Heart left ventricle (tissue), 13 donors: ENCODE measurements around the gene CNOT9.

Source experiments
- POLR2A ChIP-seq, 2 donors: fragments of 450-650 bp; IDR thresholded peaks; one replicate each; pipeline ENCODE4 v1.6.1; 2017; ENCODE audit warnings: antibody characterized with exemption in 2 of 2, mild to moderate bottlenecking in 2 of 2, moderate library complexity in 2 of 2
- TF ChIP-seq, protein P1 (sequence below), 12 donors: fragments of 200-600 bp; sonication (generic) in 4 of 12; IDR thresholded peaks; one replicate each; pipeline versions ENCODE4 v1.5.0 to v1.8.0; 2018 to 2022; ENCODE audit warnings: antibody characterized with exemption in 12 of 12, mild to moderate bottlenecking in 5 of 12
- donor health status: ischemic (EF 13 %, LVEDD 7.1; RV severe dilation, severe dysfunction).
- donor health status: DM: no; HTN: yes; CAD: no.
- donor health status: DM: no; HTN: no; CAD: no.
- donor health status: ischemic (EF 25% LVEDD 6.9; RV normal size, moderate dysfunction).
- donor health status: ischemic (EF 25% LVEDD 5.7; RV mildly dilated, moderate dysfunction).
- donor health status: ischemic (EF 35%, LVEDD 5.7; RV mildly dilated, moderate dysfunction).
- donor health status: nonischemic (EF 11% LVEDD 7.7; RV severe dilation, severe dysfunction).
- donor health status: DM: yes; HTN: yes; CAD: no.
- donor health status: PGD.
- donor health status: ischemic (EF 29% LVEDD 5.4; RV normal size, mild dysfunction).
- donor health status: nonischemic (EF 23%, LVEDD 6.1; RV moderate dilation, normal function).

DNA sequence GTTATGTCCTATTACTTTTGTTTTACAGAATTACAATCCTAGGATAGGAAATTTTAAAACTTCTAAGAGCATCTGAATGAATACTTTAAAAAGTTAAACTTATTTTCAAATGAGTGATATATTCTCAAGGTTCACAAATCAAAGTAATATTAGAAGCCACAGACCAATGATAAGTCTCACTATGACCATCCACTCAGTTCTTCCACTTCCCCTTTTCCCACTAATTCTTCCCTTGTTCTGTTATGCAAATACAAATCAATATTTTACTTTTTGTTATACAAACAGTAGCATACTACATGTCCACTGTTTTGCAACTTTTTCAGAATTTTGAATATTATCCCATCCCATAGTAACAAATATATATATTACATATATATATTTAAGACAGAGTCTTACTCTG lies 20.7 kb upstream of the CNOT9 start:
- TF ChIP-seq POLR2A (IDR thresholded peaks at IDR 0.05): no peak
- TF ChIP-seq, protein P1, sequence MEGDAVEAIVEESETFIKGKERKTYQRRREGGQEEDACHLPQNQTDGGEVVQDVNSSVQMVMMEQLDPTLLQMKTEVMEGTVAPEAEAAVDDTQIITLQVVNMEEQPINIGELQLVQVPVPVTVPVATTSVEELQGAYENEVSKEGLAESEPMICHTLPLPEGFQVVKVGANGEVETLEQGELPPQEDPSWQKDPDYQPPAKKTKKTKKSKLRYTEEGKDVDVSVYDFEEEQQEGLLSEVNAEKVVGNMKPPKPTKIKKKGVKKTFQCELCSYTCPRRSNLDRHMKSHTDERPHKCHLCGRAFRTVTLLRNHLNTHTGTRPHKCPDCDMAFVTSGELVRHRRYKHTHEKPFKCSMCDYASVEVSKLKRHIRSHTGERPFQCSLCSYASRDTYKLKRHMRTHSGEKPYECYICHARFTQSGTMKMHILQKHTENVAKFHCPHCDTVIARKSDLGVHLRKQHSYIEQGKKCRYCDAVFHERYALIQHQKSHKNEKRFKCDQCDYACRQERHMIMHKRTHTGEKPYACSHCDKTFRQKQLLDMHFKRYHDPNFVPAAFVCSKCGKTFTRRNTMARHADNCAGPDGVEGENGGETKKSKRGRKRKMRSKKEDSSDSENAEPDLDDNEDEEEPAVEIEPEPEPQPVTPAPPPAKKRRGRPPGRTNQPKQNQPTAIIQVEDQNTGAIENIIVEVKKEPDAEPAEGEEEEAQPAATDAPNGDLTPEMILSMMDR (IDR thresholded peaks at IDR 0.05): no peak
